C4-2B (cell line): Measurements from ENCODE around the gene IDH3G.

ENCODE experiments used
- H3K27ac ChIP-seq: fragments of 450-650 bp; 2 replicates; pipeline ENCODE4 v1.5.1; 2017
- ZFX ChIP-seq: fragments of 450-650 bp; IDR thresholded peaks from 2 replicates; pipeline ENCODE4 v1.6.1; 2017
- TF ChIP-seq, protein P1 (sequence below): fragments of 450-650 bp; conservative IDR thresholded peaks from 2 replicates; pipeline ENCODE4 v1.5.1; 2017; ENCODE audit warnings: mild to moderate bottlenecking

The IDH3G gene

GRCh38 chrX:153765138-153766079 lies 28.8 kb downstream of the IDH3G start:
- H3K27ac ChIP-seq = peak overlapping the region; percentile 97
- no peak for TF ChIP-seq ZFX
- TF ChIP-seq, protein P1, sequence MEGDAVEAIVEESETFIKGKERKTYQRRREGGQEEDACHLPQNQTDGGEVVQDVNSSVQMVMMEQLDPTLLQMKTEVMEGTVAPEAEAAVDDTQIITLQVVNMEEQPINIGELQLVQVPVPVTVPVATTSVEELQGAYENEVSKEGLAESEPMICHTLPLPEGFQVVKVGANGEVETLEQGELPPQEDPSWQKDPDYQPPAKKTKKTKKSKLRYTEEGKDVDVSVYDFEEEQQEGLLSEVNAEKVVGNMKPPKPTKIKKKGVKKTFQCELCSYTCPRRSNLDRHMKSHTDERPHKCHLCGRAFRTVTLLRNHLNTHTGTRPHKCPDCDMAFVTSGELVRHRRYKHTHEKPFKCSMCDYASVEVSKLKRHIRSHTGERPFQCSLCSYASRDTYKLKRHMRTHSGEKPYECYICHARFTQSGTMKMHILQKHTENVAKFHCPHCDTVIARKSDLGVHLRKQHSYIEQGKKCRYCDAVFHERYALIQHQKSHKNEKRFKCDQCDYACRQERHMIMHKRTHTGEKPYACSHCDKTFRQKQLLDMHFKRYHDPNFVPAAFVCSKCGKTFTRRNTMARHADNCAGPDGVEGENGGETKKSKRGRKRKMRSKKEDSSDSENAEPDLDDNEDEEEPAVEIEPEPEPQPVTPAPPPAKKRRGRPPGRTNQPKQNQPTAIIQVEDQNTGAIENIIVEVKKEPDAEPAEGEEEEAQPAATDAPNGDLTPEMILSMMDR = no peak

DNA sequence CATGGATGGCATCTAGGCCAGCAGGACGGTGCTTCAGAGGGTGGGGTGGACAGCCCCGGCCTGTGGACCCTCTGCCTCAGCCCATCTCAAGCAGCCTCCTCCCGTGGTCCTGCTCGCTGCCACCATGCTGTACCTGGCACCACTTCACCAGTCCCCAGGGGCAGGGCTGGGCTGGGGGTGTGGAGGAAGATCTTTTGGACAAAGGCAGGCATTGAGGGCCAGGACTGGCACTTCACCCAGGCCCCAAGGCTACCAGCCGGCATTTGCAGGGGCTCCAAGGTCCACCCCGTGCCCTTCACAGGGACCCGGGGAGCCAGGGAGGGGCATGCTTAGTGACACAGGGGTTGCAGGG lies 29.4 kb downstream of the IDH3G start:
- no peak for TF ChIP-seq ZFX
- H3K27ac ChIP-seq = peak overlapping the region; percentile 97

DNA sequence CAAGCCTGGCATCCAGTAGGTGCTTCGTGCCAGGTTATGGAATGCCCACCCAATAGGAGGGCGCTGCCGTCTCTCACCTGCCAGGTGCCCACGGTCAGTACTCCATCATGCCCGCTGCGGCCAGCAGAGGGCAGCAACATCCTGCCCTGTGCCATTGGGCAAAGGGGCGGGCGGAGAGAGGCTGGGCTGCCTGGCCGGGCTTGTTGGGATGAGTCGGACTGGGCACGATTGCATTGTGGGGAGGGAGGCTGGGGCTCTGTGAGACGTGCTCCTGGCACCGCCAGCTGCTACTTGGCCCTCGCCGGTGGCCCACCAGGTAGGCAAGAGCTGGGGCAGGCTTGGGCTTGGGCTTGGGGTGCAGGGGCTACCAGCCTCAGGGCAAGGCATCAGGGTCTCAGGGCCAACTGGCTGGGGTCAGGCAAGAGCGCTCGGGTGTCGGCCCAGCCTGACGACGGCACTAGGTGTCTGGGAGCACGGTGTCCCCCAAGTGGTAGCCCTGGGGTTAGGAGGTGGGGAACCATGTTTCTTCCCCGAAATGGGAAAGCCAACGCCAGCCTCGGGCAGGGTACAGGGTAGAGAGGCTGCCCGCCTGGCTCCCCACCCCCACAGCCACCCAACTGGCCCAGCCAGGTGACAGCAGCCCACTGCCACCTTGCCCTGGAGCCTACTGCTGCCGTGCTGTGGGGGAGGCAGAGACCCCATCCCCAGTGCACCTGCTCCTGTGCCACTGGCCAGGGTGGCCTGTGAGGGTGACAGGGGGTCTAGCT lies 30.0 kb downstream of the IDH3G start, which contains the start of gene PLXNB3:
Gene PLXNB3 (plus strand): TSS at position 261 of the 767 bp plus-strand sequence. CDS start 1,287 bp downstream, outside the sequence.
- TF ChIP-seq, protein P1 = peak; percentile 90
- TF ChIP-seq ZFX = no peak
- peak within 1 kb of the TSS; percentile 97 for H3K27ac ChIP-seq

GRCh38 chrX:153763298-153763932 lies 30.8 kb downstream of the IDH3G start:
- TF ChIP-seq, protein P1 = no peak
- no peak for TF ChIP-seq ZFX
- H3K27ac ChIP-seq = peak overlapping the region; percentile 97

- no peak for TF ChIP-seq ZFX
- TF ChIP-seq, protein P1 = no peak
These were observed 31.5 kb downstream of the IDH3G start for GRCh38 chrX:153762626-153763173.

GRCh38 chrX:153761863-153762262 lies 32.3 kb downstream of the IDH3G start:
- TF ChIP-seq, protein P1 = no peak
- no peak for TF ChIP-seq ZFX
- H3K27ac ChIP-seq = no peak overlapping the region

More at GRCh38 chrX:153762626-153763173, 31.5 kb downstream of the IDH3G start:
- H3K27ac ChIP-seq = no peak overlapping the region

DNA sequence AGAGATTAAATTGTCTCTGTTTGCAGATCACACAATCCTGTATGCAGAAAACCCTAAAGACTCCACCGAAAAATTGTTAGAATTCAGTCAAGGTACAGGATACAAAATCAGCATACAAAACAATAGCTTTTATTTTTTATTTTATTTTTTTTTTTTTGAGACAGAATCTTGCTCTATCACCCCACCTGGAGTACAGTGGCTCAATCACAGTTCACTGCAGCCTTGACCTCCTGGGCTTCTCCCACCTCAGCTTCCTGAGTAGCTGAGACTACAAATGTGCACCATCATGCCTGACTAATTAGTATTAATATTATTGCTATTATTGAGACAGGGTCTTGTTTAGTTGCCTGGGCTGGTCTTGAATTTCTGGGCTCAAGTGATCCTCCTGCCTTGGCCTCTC lies 39.0 kb downstream of the IDH3G start:
- TF ChIP-seq ZFX = no peak
- TF ChIP-seq, protein P1 = no peak
- no peak overlapping the region for H3K27ac ChIP-seq
